PFSK-1 (cell line): Measurements from ENCODE around the gene GFRA1.

Experiments
- FOXP2 ChIP-seq: optimal IDR thresholded peaks from 2 replicates; pipeline ENCODE3; 2011; ENCODE audit warnings: borderline replicate concordance, control low read depth, inconsistent platforms; ENCODE audit not compliant: insufficient read depth; ENCODE audit errors: extremely low read length, extremely low read depth
- POLR2AphosphoS5 ChIP-seq: IDR thresholded peaks from 2 replicates; pipeline ENCODE4 v1.6.1; 2012; ENCODE audit warnings: low read depth, mild to moderate bottlenecking, control low read depth, low read length, moderate library complexity
- REST ChIP-seq, 2 experiments: IDR thresholded peaks; 2 replicates each; pipeline versions ENCODE4 v1.6.1 to v1.8.0; 2011 to 2012; ENCODE audit warnings: low read depth in 2 of 2, low read length in 2 of 2, control low read depth in 1 of 2, inconsistent platforms in 1 of 2, mild to moderate bottlenecking in 1 of 2, moderate library complexity in 1 of 2; ENCODE audit not compliant: insufficient read depth in 1 of 2
- SIN3A ChIP-seq: IDR thresholded peaks from 2 replicates; pipeline ENCODE4 v1.6.1; 2012; ENCODE audit warnings: mild to moderate bottlenecking, low read length, moderate library complexity, borderline replicate concordance; ENCODE audit not compliant: insufficient read depth
- TAF1 ChIP-seq: IDR thresholded peaks from 2 replicates; pipeline ENCODE4 v1.6.1; 2012; ENCODE audit warnings: low read length, control low read depth, borderline replicate concordance; ENCODE audit not compliant: insufficient read depth

The GFRA1 gene

GRCh38 chr10:116112232-116113231, 160.5 kb downstream of the GFRA1 start:
- TF ChIP-seq TAF1 (no peak), REST (IDR thresholded peaks at IDR 0.05; ENCODE audit: insufficient read depth in 1 of 2, low read depth in 2 of 2, low read length in 2 of 2) (no peak), POLR2AphosphoS5 (no peak), FOXP2 (no peak)

- TF ChIP-seq FOXP2 (no peak), TAF1 (no peak), SIN3A (no peak), POLR2AphosphoS5 (no peak)
Measured at GRCh38 chr10:116111483-116112095, 161.4 kb downstream of the GFRA1 start.

- no peak for TF ChIP-seq FOXP2
Measured at GRCh38 chr10:116110736-116111135, 162.3 kb downstream of the GFRA1 start.

- TF ChIP-seq FOXP2 = no peak
- TF ChIP-seq TAF1 = no peak
Measured at GRCh38 chr10:116109881-116110280, 163.1 kb downstream of the GFRA1 start.

GRCh38 chr10:116109481-116109880, 163.5 kb downstream of the GFRA1 start:
- TF ChIP-seq SIN3A (no peak), REST (IDR thresholded peaks at IDR 0.05; ENCODE audit: insufficient read depth in 1 of 2, low read depth in 2 of 2, low read length in 2 of 2) (no peak), POLR2AphosphoS5 (no peak), TAF1 (no peak), FOXP2 (no peak)

- TF ChIP-seq POLR2AphosphoS5 (no peak), REST (IDR thresholded peaks at IDR 0.05; ENCODE audit: insufficient read depth in 1 of 2, low read depth in 2 of 2, low read length in 2 of 2) (no peak), TAF1 (no peak), SIN3A (no peak), FOXP2 (no peak)
Measured at GRCh38 chr10:116108095-116108494, 164.9 kb downstream of the GFRA1 start.
